ENCODE measurements around the gene ETHE1. TPM values are rescaled to one million over a fixed set of nuclear protein-coding genes. Genes with fewer than 3 reads are reported as not detected.
"Not testable (repeated sequence)": the region's sequence is repeated elsewhere in the genome, so short reads cannot be mapped to it uniquely, and the experiment has no call there.

ETHE1 gene
- total RNA-seq, 3 donors from 2014 or later (not counting 1 experiment from before 2014, with no cell fraction given) = 22.0 to 25.6 (median 24.6) TPM

- Mint-ChIP-seq H3K27ac (peak overlapping the region in 1 of 2 donors; percentile 20), H3K27me3 (ENCODE audit: low read depth in 2 of 2) (no peaks in the 10 kb centered on the region), H3K4me3 (no peak overlapping the region), H3K9me3 (no peaks in the 10 kb centered on the region), H3K36me3 (no peaks in the 10 kb centered on the region), H3K4me1 (peaks cover 29 to 32% of the 10 kb centered on the region in 2 donors)
- DNase-seq = no peak
- Histone ChIP-seq H3K4me3 (ENCODE audit: low read length) (no peak overlapping the region), H3K27ac (ENCODE audit: low read length) (no peak overlapping the region), H3K4me1 (ENCODE audit: control insufficient read depth, insufficient read depth, low read length) (peaks cover 31% of the 10 kb centered on the region), H3K36me3 (ENCODE audit: control insufficient read depth, insufficient read depth, low read length) (no peaks in the 10 kb centered on the region), H3K9me3 (ENCODE audit: control insufficient read depth, insufficient read depth, low read length) (no peaks in the 10 kb centered on the region), H3K27me3 (ENCODE audit: control insufficient read depth, insufficient read depth, low read length) (no peaks in the 10 kb centered on the region)
- ATAC-seq = no peak
- intact Hi-C loops (cut with micrococcal nuclease) = no loop called here
- no peak for TF ChIP-seq CTCF (IDR thresholded peaks at IDR 0.05)
- 88% methylated on average over 4 of the region's 5 CpGs for WGBS (ENCODE audit: insufficient coverage)
Observed at GRCh38 chr19:43522929-43523328, 4.1 kb downstream of the ETHE1 start.

- Histone ChIP-seq H3K9me3 (ENCODE audit: control insufficient read depth, insufficient read depth, low read length) (no peaks in the 10 kb centered on the region), H3K36me3 (ENCODE audit: control insufficient read depth, insufficient read depth, low read length) (peaks cover 4% of the 10 kb centered on the region), H3K4me3 (ENCODE audit: low read length) (no peak overlapping the region), H3K27me3 (ENCODE audit: control insufficient read depth, insufficient read depth, low read length) (no peaks in the 10 kb centered on the region), H3K4me1 (ENCODE audit: control insufficient read depth, insufficient read depth, low read length) (peaks cover 2% of the 10 kb centered on the region), H3K27ac (ENCODE audit: low read length) (no peak overlapping the region)
- ATAC-seq (peak; percentile 69 to 84 (median 76)), DNase-seq (peak; percentile 70 to 93)
- H3K27ac Mint-ChIP-seq = peak overlapping the region in 1 of 2 donors; percentile 13
- intact Hi-C loops (cut with micrococcal nuclease) = loop anchor here (1.0 kb wide), 2 partner anchors 72 to 86 kb away; no protein-coding TSS in a partner anchor
- H3K4me1 Mint-ChIP-seq = peaks cover 9% of the 10 kb centered on the region in 2 donors
- WGBS (ENCODE audit: insufficient coverage) = 63% methylated on average over 8 of the region's 10 CpGs
- H3K4me3 Mint-ChIP-seq = no peak overlapping the region
- H3K9me3 Mint-ChIP-seq = no peaks in the 10 kb centered on the region
- TF ChIP-seq CTCF (IDR thresholded peaks at IDR 0.05) = peak; percentile 88
- H3K27me3 Mint-ChIP-seq (ENCODE audit: low read depth in 2 of 2) = no peaks in the 10 kb centered on the region
- no peaks in the 10 kb centered on the region for H3K36me3 Mint-ChIP-seq
Observed at GRCh38 chr19:43519436-43520088, 7.4 kb downstream of the ETHE1 start.

- ATAC-seq (no peak), DNase-seq (no peak)
- H3K36me3 ChIP-seq (ENCODE audit: control insufficient read depth, insufficient read depth, low read length) = peaks cover 4% of the 10 kb centered on the region
- Mint-ChIP-seq H3K36me3 (no peaks in the 10 kb centered on the region), H3K4me3 (no peak overlapping the region), H3K4me1 (peaks cover 6% of the 10 kb centered on the region in 2 donors), H3K27ac (no peak overlapping the region), H3K27me3 (ENCODE audit: low read depth in 2 of 2) (no peaks in the 10 kb centered on the region), H3K9me3 (no peaks in the 10 kb centered on the region)
- no peaks in the 10 kb centered on the region for H3K9me3 ChIP-seq (ENCODE audit: control insufficient read depth, insufficient read depth, low read length)
- no peak for TF ChIP-seq CTCF (IDR thresholded peaks at IDR 0.05)
- no peak overlapping the region for H3K27ac ChIP-seq (ENCODE audit: low read length)
- H3K4me3 ChIP-seq (ENCODE audit: low read length) = no peak overlapping the region
- no peaks in the 10 kb centered on the region for H3K4me1 ChIP-seq (ENCODE audit: control insufficient read depth, insufficient read depth, low read length)
- no peaks in the 10 kb centered on the region for H3K27me3 ChIP-seq (ENCODE audit: control insufficient read depth, insufficient read depth, low read length)
- 83% methylated on average over 2 of the region's 4 CpGs for WGBS (ENCODE audit: insufficient coverage)
- intact Hi-C loops (cut with micrococcal nuclease) = no loop called here
Observed at GRCh38 chr19:43518051-43518450, 8.9 kb downstream of the ETHE1 start.

GRCh38 chr19:43512399-43512798 lies 14.6 kb downstream of the ETHE1 start:
- H3K9me3 ChIP-seq (ENCODE audit: control insufficient read depth, insufficient read depth, low read length); DNase-seq; H3K27me3 ChIP-seq (ENCODE audit: control insufficient read depth, insufficient read depth, low read length); H3K4me3 Mint-ChIP-seq; H3K27me3 Mint-ChIP-seq (ENCODE audit: low read depth in 2 of 2); H3K4me1 Mint-ChIP-seq; intact Hi-C loops (cut with micrococcal nuclease); H3K36me3 Mint-ChIP-seq; ATAC-seq; H3K9me3 Mint-ChIP-seq; H3K4me3 ChIP-seq (ENCODE audit: low read length); H3K27ac ChIP-seq (ENCODE audit: low read length); H3K4me1 ChIP-seq (ENCODE audit: control insufficient read depth, insufficient read depth, low read length): not testable (repeated sequence)
- peaks cover 28% of the 10 kb centered on the region for H3K36me3 ChIP-seq (ENCODE audit: control insufficient read depth, insufficient read depth, low read length)
- peak overlapping the region in 1 of 2 donors; percentile 7 for H3K27ac Mint-ChIP-seq

Measured in natural killer cell (primary cell).